K562 (cell line): ENCODE data around the gene ADGRL3. TPM values are rescaled to one million over a fixed set of nuclear protein-coding genes. Genes with fewer than 3 reads are reported as not detected.

ENCODE experiments used
- ATAC-seq: fragments of 200-7000 bp; cut with Tn5 transposase; 3 replicates; pipeline ENCODE4 v1.9.1; 2020; ENCODE audit warnings: moderate library complexity
- BruUV-seq: library from RNA; stranded (reverse); fragments of 400-500 nt; replicated peaks from 2 replicates; lab custom pipeline; 2021; lab: Mats Ljungman, UMichigan
- CTCF ChIA-PET: fragments of 300-600 bp; formaldehyde crosslinking; extraction: SDS; loops from one replicate; lab custom pipeline; 2021; ENCODE audit warnings: low intra/inter-chr PET ratio; lab: Yijun Ruan, JAX
- POLR2A ChIA-PET: fragments of 300-600, 350-650 bp; sonication (Branson Sonifier 250); formaldehyde crosslinking; extraction: SDS; loops from one replicate; lab custom pipeline; 2021; ENCODE audit warnings: antibody characterized with exemption, inconsistent platforms; lab: Yijun Ruan, JAX
- DNase-seq, 4 experiments: peaks; one replicate each; pipeline versions ENCODE4 v3.0.0 to v3.0.0-alpha.2; 2011 to 2018; ENCODE audit warnings: low spot score in 3 of 4, mixed read lengths in 3 of 4; ENCODE audit errors: extremely low read depth in 1 of 4
- FAIRE-seq: peaks from 2 replicates; lab custom pipeline; 2011; peaks lifted over from hg19 to GRCh38; lab: Jason Lieb, UNC
- H2AFZ ChIP-seq: 2 replicates; pipeline ENCODE4 v1.6.0; 2011; ENCODE audit warnings: low read depth, low read length, control low read depth, inconsistent platforms
- H3K27ac ChIP-seq: fragments of 200-600 bp; 3 replicates; pipeline ENCODE4 v1.8.0; 2011; ENCODE audit warnings: low read depth, mild to moderate bottlenecking, control low read depth, inconsistent platforms, low read length, moderate library complexity, mixed read lengths; ENCODE audit errors: extremely low read depth
- H3K27me3 ChIP-seq, 2 experiments: fragments of 300-600 bp in 1 of 2; 2 replicates in 1 of 2; 3 replicates in 1 of 2; pipeline versions ENCODE4 v1.6.0 to v1.8.0; 2011; ENCODE audit warnings: inconsistent platforms in 2 of 2, low read length in 2 of 2, mild to moderate bottlenecking in 1 of 2, mixed read lengths in 1 of 2, moderate library complexity in 1 of 2; ENCODE audit not compliant: control insufficient read depth in 2 of 2, insufficient read depth in 2 of 2
- H3K36me3 ChIP-seq: fragments of 300-600 bp; 3 replicates; pipeline ENCODE4 v1.8.0; 2011; ENCODE audit warnings: mild to moderate bottlenecking, low read length, inconsistent platforms; ENCODE audit not compliant: control insufficient read depth, insufficient read depth
- H3K4me1 ChIP-seq, 2 experiments: fragments of 200-600 bp in 1 of 2; replicated peaks in 1 of 2; 2 replicates in 1 of 2; 3 replicates in 1 of 2; pipeline versions ENCODE4 v1.5.1 to v1.8.0; 2011; ENCODE audit warnings: inconsistent platforms in 2 of 2, low read length in 2 of 2, mild to moderate bottlenecking in 1 of 2, mixed read lengths in 1 of 2, moderate library complexity in 1 of 2; ENCODE audit not compliant: control insufficient read depth in 2 of 2, insufficient read depth in 2 of 2
- H3K4me2 ChIP-seq: 2 replicates; pipeline ENCODE4 v1.6.1; 2011; ENCODE audit warnings: low read length, control low read depth, inconsistent platforms, mixed read lengths; ENCODE audit not compliant: insufficient read depth
- H3K4me3 ChIP-seq: fragments of 200-600 bp; sonication (generic), shearing (Covaris generic); 2 replicates; pipeline ENCODE4 v1.5.1; 2016; ENCODE audit warnings: control low read depth, inconsistent platforms
- H3K79me2 ChIP-seq: fragments of 200-600 bp; 3 replicates; pipeline ENCODE4 v1.8.0; 2011; ENCODE audit warnings: low read length, inconsistent platforms; ENCODE audit not compliant: control insufficient read depth, insufficient read depth
- H3K9ac ChIP-seq, 2 experiments: 2 replicates each; pipeline versions ENCODE4 v1.6.0 to v1.6.1; 2011; ENCODE audit warnings: low read depth in 2 of 2, low read length in 2 of 2, control low read depth in 1 of 2, inconsistent platforms in 1 of 2, mild to moderate bottlenecking in 1 of 2, mixed read lengths in 1 of 2; ENCODE audit not compliant: insufficient read depth in 1 of 2
- H3K9me1 ChIP-seq: one replicate; pipeline ENCODE4 v1.6.0; 2011; ENCODE audit warnings: inconsistent platforms, mild to moderate bottlenecking, low read length, moderate library complexity; ENCODE audit not compliant: control insufficient read depth, insufficient read depth
- H3K9me3 ChIP-seq: replicated peaks from 2 replicates; pipeline ENCODE4 v1.5.1; 2011; ENCODE audit warnings: low read depth, low read length, inconsistent platforms; ENCODE audit not compliant: control insufficient read depth, insufficient read depth
- H4K20me1 ChIP-seq: replicated peaks from 2 replicates; pipeline ENCODE4 v1.6.1; 2011; ENCODE audit warnings: low read length, inconsistent platforms, mixed read lengths; ENCODE audit not compliant: control insufficient read depth, insufficient read depth
- GABPB2 ChIP-seq: fragments of 250-450 bp; sonication (Bioruptor Pico); conservative IDR thresholded peaks from 2 replicates; pipeline ENCODE4 v1.5.1; 2021; ENCODE audit warnings: mild to moderate bottlenecking
- HDAC2 ChIP-seq: fragments of 450-650 bp; IDR thresholded peaks from 2 replicates; pipeline ENCODE4 v1.6.1; 2016; ENCODE audit warnings: mild to moderate bottlenecking
- HMG20A ChIP-seq: fragments of 450-650 bp; formaldehyde crosslinking; conservative IDR thresholded peaks from 2 replicates; pipeline ENCODE4 v1.4.0; 2020; ENCODE audit warnings: mild to moderate bottlenecking, mixed read lengths
- HMGN3 ChIP-seq: IDR thresholded peaks from 2 replicates; pipeline ENCODE4 v1.6.1; 2011; ENCODE audit warnings: borderline replicate concordance, low read depth, mild to moderate bottlenecking, mixed read lengths, low read length; ENCODE audit not compliant: insufficient read length; ENCODE audit errors: extremely low read depth
- KDM5B ChIP-seq: fragments of 200-600 bp; sonication (generic); IDR thresholded peaks from 2 replicates; pipeline ENCODE4 v1.6.1; 2012; ENCODE audit warnings: low read depth, mild to moderate bottlenecking, moderate library complexity, low read length, control low read depth, inconsistent platforms; ENCODE audit not compliant: insufficient replicate concordance
- NEUROD1 ChIP-seq: fragments of 150-350 bp; IDR thresholded peaks from 2 replicates; pipeline ENCODE4 v1.6.1; 2014; ENCODE audit warnings: borderline replicate concordance, low read length, low read depth; ENCODE audit not compliant: partially characterized antibody
- NR4A1 ChIP-seq, 2 experiments: fragments of 250-450 bp in 1 of 2; fragments of 450-650 bp in 1 of 2; sonication (Bioruptor Pico) in 1 of 2; IDR thresholded peaks; 2 replicates each; pipeline versions ENCODE4 v1.4.0 to v1.6.1; 2016 to 2020; ENCODE audit warnings: mild to moderate bottlenecking in 2 of 2, missing compliant biosample characterization in 1 of 2, missing genetic modification characterization in 1 of 2, moderate library complexity in 1 of 2
- TAF15 ChIP-seq: fragments of 200-400 bp; formaldehyde crosslinking; IDR thresholded peaks from 2 replicates; pipeline ENCODE4 v1.6.1; 2017; ENCODE audit warnings: mild to moderate bottlenecking, low read depth, low read length, moderate library complexity
- XRCC5 ChIP-seq: fragments of 200-400 bp; formaldehyde crosslinking; IDR thresholded peaks from 2 replicates; pipeline ENCODE4 v1.6.1; 2017; ENCODE audit warnings: low read depth, mild to moderate bottlenecking, low read length
- ZBTB8A ChIP-seq: fragments of 450-650 bp; IDR thresholded peaks from 2 replicates; pipeline ENCODE4 v1.6.1; 2018; ENCODE audit warnings: mild to moderate bottlenecking, moderate library complexity; ENCODE audit not compliant: partially characterized antibody
- ZNF584 ChIP-seq: fragments of 200-800 bp; sonication (Bioruptor generic); IDR thresholded peaks from 2 replicates; pipeline ENCODE4 v1.6.1; 2016; ENCODE audit warnings: low read depth, mild to moderate bottlenecking, missing genetic modification characterization, missing compliant biosample characterization
- ZNF589 ChIP-seq: fragments of 200-800 bp; sonication (Bioruptor generic); IDR thresholded peaks from 2 replicates; pipeline ENCODE4 v1.6.1; 2016; ENCODE audit warnings: low read depth, missing genetic modification characterization, missing compliant biosample characterization
- WGBS: fragments of 100-300 bp; shearing (Covaris generic); methylation state at CpG from one replicate; pipeline ENCODE4 v1.1.6; 2016; ENCODE audit warnings: low coverage, mixed read lengths; ENCODE audit not compliant: insufficient coverage; ENCODE audit errors: missing lambda C conversion rate; 5-methylcytosine and 5-hydroxymethylcytosine counted together
- in situ Hi-C: fragments of 300-500 bp; cut with MboI; formaldehyde crosslinking; loops from 4 replicates; pipeline ENCODE4 v1.15.0; 2018; ENCODE audit warnings: inconsistent platforms, mixed read lengths
- intact Hi-C: fragments of 100-400 bp; cut with micrococcal nuclease; formaldehyde crosslinking; loops from 2 replicates; pipeline ENCODE4 v1.14.2; 2022
- polyA plus RNA-seq, 8 experiments: library from polyadenylated mRNA; depleted of rRNA in 4 of 8; stranded (reverse) in 5 of 8; unstranded in 3 of 8; fragments of >200 nt; fragmentation: Nextera tagmentation in 2 of 8; fragmentation: Illumina TruSeq in 1 of 8; extraction: Ambion mirVana in 2 of 8; extraction: Trizol in 1 of 8; gene quantifications; 2 replicates each; pipeline versions ENCODE4 v1.2.1 to v1.2.3, GENCODE V29; 2011 to 2014; ENCODE audit warnings: inconsistent platforms in 1 of 8, missing spikeins in 1 of 8
- total RNA-seq, 7 experiments: library from RNA; depleted of rRNA in 6 of 7; stranded (reverse); fragments of >200 nt in 6 of 7; fragmentation: Illumina TruSeq in 2 of 7; extraction: Trizol in 2 of 7; gene quantifications; 2 replicates each; pipeline versions ENCODE4 v1.2.1 to v1.2.3, GENCODE V29; 2011 to 2021; ENCODE audit warnings: low replicate concordance in 1 of 7
- TF ChIP-seq, protein P1 (sequence below), 2 experiments: fragments of 200-800 bp in 1 of 2; sonication (Bioruptor generic) in 1 of 2; sonication (generic) in 1 of 2; formaldehyde crosslinking in 1 of 2; IDR thresholded peaks in 1 of 2; conservative IDR thresholded peaks in 1 of 2; 2 replicates each; pipeline versions ENCODE4 v1.5.0 to v1.6.1; 2016 to 2020; ENCODE audit warnings: missing compliant biosample characterization in 1 of 2, missing genetic modification characterization in 1 of 2, missing genetic modification reagents in 1 of 2
- TF ChIP-seq, protein P2 (sequence below): fragments of 150-350 bp; conservative IDR thresholded peaks from 2 replicates; pipeline ENCODE4 v1.6.1; 2014; ENCODE audit warnings: low read length
- TF ChIP-seq, protein P3 (sequence below): fragments of 250-450 bp; sonication (Bioruptor Pico); IDR thresholded peaks from 2 replicates; pipeline ENCODE4 v1.4.0; 2020; ENCODE audit warnings: mild to moderate bottlenecking

ADGRL3 gene
- total and polyA plus RNA-seq, 9 of the 15 experiments (the other 6 are each of a cell fraction or from before 2014, with no cell fraction given): 0.03 to 0.14 (median 0.04) TPM; not detected in 2

DNA sequence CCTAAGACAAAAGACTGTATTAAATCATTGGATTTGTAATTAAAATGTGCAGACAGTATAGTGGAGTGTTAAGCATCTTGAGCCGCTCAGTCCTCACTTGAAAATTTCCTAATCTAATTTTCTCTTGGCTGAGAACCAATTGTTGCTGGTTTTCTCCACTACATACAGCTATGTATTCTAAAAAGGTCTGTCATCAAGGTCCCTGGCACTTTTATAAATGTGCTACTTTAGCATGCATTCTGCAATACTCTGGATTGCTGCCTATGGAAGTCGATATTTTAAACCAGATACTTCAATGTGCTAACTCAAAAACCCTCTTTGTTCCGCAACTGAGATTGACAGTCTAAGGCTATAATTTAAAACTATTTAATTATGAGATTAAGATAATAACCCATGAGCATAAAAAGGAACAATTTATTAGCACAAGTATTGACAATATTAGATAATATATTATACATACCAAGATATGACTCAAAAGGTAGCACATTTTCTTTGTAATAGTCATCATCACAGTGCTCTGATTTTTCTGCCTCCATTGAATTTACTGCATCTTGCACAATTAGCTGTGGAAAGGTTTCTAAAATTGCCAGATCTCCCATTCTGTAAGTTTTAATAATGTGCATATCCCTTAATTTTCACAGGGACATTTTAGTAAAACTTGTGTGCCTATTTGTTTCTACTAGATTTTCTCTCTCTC, 815.1 kb downstream of the ADGRL3 start:
- no peaks in the 10 kb centered on the region for H3K79me2 ChIP-seq
- no TSS peak for BruUV-seq
- no peaks in the 10 kb centered on the region for H3K27me3 ChIP-seq
- H3K9me3 ChIP-seq: 0 out of 2 replicates have a peak, but pooled peaks cover 1% of the 10 kb centered on the region
- H2AFZ ChIP-seq: no peak overlapping the region
- ATAC-seq (no peak), DNase-seq (no peak), FAIRE-seq (no peak)
- CTCF ChIA-PET: no interaction called here
- H3K27ac ChIP-seq: no peak overlapping the region
- H3K9me1 ChIP-seq: no peaks in the 10 kb centered on the region
- H3K4me3 ChIP-seq: no peak overlapping the region
- H3K36me3 ChIP-seq: no peaks in the 10 kb centered on the region
- no peak overlapping the region for H3K9ac ChIP-seq
- intact Hi-C loops (no loop called here), in situ Hi-C loops (no loop called here)
- WGBS: 0% methylated on average over 3 of the region's 3 CpGs
- no peaks in the 10 kb centered on the region for H3K4me1 ChIP-seq
- POLR2A ChIA-PET: no interaction called here
- no peak overlapping the region for H3K4me2 ChIP-seq
- no peaks in the 10 kb centered on the region for H4K20me1 ChIP-seq
- no peak for TF ChIP-seq HDAC2
- TF ChIP-seq KDM5B: no peak
- no peak for TF ChIP-seq XRCC5
- no peak for TF ChIP-seq GABPB2
- TF ChIP-seq TAF15: no peak
- TF ChIP-seq NEUROD1: no peak
- no peak for TF ChIP-seq HMGN3
- no peak for TF ChIP-seq ZBTB8A
- TF ChIP-seq, protein P1, sequence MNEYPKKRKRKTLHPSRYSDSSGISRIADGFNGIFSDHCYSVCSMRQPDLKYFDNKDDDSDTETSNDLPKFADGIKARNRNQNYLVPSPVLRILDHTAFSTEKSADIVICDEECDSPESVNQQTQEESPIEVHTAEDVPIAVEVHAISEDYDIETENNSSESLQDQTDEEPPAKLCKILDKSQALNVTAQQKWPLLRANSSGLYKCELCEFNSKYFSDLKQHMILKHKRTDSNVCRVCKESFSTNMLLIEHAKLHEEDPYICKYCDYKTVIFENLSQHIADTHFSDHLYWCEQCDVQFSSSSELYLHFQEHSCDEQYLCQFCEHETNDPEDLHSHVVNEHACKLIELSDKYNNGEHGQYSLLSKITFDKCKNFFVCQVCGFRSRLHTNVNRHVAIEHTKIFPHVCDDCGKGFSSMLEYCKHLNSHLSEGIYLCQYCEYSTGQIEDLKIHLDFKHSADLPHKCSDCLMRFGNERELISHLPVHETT (CRISPR knock-in tag; conservative IDR thresholded peaks at IDR 0.05 in 1 of 2, IDR thresholded peaks at IDR 0.05 in 1 of 2): no peak
- TF ChIP-seq, protein P2, sequence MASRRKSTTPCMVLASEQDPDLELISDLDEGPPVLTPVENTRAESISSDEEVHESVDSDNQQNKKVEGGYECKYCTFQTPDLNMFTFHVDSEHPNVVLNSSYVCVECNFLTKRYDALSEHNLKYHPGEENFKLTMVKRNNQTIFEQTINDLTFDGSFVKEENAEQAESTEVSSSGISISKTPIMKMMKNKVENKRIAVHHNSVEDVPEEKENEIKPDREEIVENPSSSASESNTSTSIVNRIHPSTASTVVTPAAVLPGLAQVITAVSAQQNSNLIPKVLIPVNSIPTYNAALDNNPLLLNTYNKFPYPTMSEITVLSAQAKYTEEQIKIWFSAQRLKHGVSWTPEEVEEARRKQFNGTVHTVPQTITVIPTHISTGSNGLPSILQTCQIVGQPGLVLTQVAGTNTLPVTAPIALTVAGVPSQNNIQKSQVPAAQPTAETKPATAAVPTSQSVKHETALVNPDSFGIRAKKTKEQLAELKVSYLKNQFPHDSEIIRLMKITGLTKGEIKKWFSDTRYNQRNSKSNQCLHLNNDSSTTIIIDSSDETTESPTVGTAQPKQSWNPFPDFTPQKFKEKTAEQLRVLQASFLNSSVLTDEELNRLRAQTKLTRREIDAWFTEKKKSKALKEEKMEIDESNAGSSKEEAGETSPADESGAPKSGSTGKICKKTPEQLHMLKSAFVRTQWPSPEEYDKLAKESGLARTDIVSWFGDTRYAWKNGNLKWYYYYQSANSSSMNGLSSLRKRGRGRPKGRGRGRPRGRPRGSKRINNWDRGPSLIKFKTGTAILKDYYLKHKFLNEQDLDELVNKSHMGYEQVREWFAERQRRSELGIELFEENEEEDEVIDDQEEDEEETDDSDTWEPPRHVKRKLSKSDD: no peak
- TF ChIP-seq, protein P3, sequence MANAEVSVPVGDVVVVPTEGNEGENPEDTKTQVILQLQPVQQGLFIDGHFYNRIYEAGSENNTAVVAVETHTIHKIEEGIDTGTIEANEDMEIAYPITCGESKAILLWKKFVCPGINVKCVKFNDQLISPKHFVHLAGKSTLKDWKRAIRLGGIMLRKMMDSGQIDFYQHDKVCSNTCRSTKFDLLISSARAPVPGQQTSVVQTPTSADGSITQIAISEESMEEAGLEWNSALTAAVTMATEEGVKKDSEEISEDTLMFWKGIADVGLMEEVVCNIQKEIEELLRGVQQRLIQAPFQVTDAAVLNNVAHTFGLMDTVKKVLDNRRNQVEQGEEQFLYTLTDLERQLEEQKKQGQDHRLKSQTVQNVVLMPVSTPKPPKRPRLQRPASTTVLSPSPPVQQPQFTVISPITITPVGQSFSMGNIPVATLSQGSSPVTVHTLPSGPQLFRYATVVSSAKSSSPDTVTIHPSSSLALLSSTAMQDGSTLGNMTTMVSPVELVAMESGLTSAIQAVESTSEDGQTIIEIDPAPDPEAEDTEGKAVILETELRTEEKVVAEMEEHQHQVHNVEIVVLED (CRISPR knock-in tag): no peak
- no peak for TF ChIP-seq ZNF589
- no peak for TF ChIP-seq NR4A1 (CRISPR knock-in tag; IDR thresholded peaks at IDR 0.05)
- TF ChIP-seq NR4A1 (tag; IDR thresholded peaks at IDR 0.05): no peak
- TF ChIP-seq ZNF584 (CRISPR knock-in tag): no peak
- no peak for TF ChIP-seq HMG20A (CRISPR knock-in tag)
